Lower leg skin (tissue), 3 donors: ENCODE results near the gene MEPCE.

Experiments used
- CTCF ChIP-seq, 3 donors: fragments of 450-650 bp; IDR thresholded peaks; one replicate each; pipeline ENCODE4 v1.5.1; 2016; ENCODE audit warnings: antibody characterized with exemption in 3 of 3, mild to moderate bottlenecking in 3 of 3, moderate library complexity in 2 of 3
- POLR2A ChIP-seq, 2 donors: fragments of 450-650 bp; IDR thresholded peaks; one replicate each; pipeline ENCODE4 v1.6.1; 2016 to 2017; ENCODE audit warnings: antibody characterized with exemption in 2 of 2, mild to moderate bottlenecking in 1 of 2, moderate library complexity in 1 of 2

GRCh38 chr7:100476101-100476780 lies 46.6 kb downstream of the MEPCE start:
- no peak for TF ChIP-seq CTCF (IDR thresholded peaks at IDR 0.05)
- TF ChIP-seq POLR2A (IDR thresholded peaks at IDR 0.05): no peak
